Endothelial cell (in vitro differentiated cells): ENCODE data around the gene NOL4L. TPM values are rescaled to one million over a fixed set of nuclear protein-coding genes. Genes with fewer than 3 reads are reported as not detected.

Experiments
- DNase-seq: peaks from one replicate; pipeline ENCODE4 v3.0.0; 2021; ENCODE audit warnings: low spot score
- H3K27ac Mint-ChIP-seq: one replicate; pipeline ENCODE4 v1.8.0; 2021; ENCODE audit warnings: mixed read lengths, inconsistent platforms; ENCODE audit not compliant: unreplicated experiment
- H3K27me3 Mint-ChIP-seq: one replicate; pipeline ENCODE4 v1.8.0; 2021; ENCODE audit warnings: mild to moderate bottlenecking, moderate library complexity, mixed read lengths, inconsistent platforms; ENCODE audit not compliant: unreplicated experiment
- H3K36me3 Mint-ChIP-seq: one replicate; pipeline ENCODE4 v1.8.0; 2021; ENCODE audit warnings: mild to moderate bottlenecking, low read depth, mixed read lengths, inconsistent platforms; ENCODE audit not compliant: unreplicated experiment
- H3K4me1 Mint-ChIP-seq: one replicate; pipeline ENCODE4 v1.8.0; 2021; ENCODE audit warnings: mild to moderate bottlenecking, mixed read lengths, inconsistent platforms; ENCODE audit not compliant: unreplicated experiment
- H3K4me3 Mint-ChIP-seq: one replicate; pipeline ENCODE4 v1.8.0; 2021; ENCODE audit warnings: mild to moderate bottlenecking, mixed read lengths, inconsistent platforms; ENCODE audit not compliant: unreplicated experiment
- H3K9me3 Mint-ChIP-seq: one replicate; pipeline ENCODE4 v1.8.0; 2021; ENCODE audit warnings: mixed read lengths, inconsistent platforms; ENCODE audit not compliant: unreplicated experiment
- CTCF ChIP-seq: fragments of 200-600 bp; sonication (generic); IDR thresholded peaks from one replicate; pipeline ENCODE4 v1.5.0; 2021; ENCODE audit warnings: antibody characterized with exemption; ENCODE audit not compliant: unreplicated experiment
- total RNA-seq: library from RNA; stranded (reverse); fragmentation: NEBNext Ultra II Directional; extraction: Animal tissue kit (Norgen Biotek cat#: 25700); gene quantifications from one replicate; pipeline ENCODE4 v1.2.1, GENCODE V29; 2021; ENCODE audit not compliant: unreplicated experiment

The NOL4L gene
- total RNA-seq, 1 donor from 2014 or later = 150 TPM

GRCh38 chr20:32463642-32464400 lies 121.3 kb downstream of the NOL4L start:
- no peak for DNase-seq
- peaks cover 33% of the 10 kb centered on the region for H3K4me1 Mint-ChIP-seq
- H3K27ac Mint-ChIP-seq = peak overlapping the region; percentile 67
- no peak for TF ChIP-seq CTCF
- peaks cover 18% of the 10 kb centered on the region for H3K36me3 Mint-ChIP-seq
- H3K27me3 Mint-ChIP-seq = peaks cover 25% of the 10 kb centered on the region
- no peaks in the 10 kb centered on the region for H3K9me3 Mint-ChIP-seq
- no peak overlapping the region for H3K4me3 Mint-ChIP-seq

GRCh38 chr20:32462900-32463641 lies 122.1 kb downstream of the NOL4L start:
- H3K4me3 Mint-ChIP-seq = no peak overlapping the region

GRCh38 chr20:32461836-32462600 lies 123.1 kb downstream of the NOL4L start:
- no peak for TF ChIP-seq CTCF
- Mint-ChIP-seq H3K27me3 (peaks cover 30% of the 10 kb centered on the region), H3K4me3 (peak overlapping the region; percentile 42), H3K4me1 (peaks cover 36% of the 10 kb centered on the region), H3K9me3 (no peaks in the 10 kb centered on the region), H3K27ac (peak overlapping the region; percentile 30), H3K36me3 (peaks cover 22% of the 10 kb centered on the region)
- no peak for DNase-seq

More at GRCh38 chr20:32462900-32463641, 122.1 kb downstream of the NOL4L start:
- Mint-ChIP-seq H3K4me1 (peaks cover 35% of the 10 kb centered on the region), H3K27ac (peak overlapping the region; percentile 67), H3K9me3 (no peaks in the 10 kb centered on the region), H3K36me3 (peaks cover 22% of the 10 kb centered on the region), H3K27me3 (peaks cover 29% of the 10 kb centered on the region)
- TF ChIP-seq CTCF = no peak
- DNase-seq = no peak

- peaks cover 29% of the 10 kb centered on the region for H3K27me3 Mint-ChIP-seq
- peaks cover 22% of the 10 kb centered on the region for H3K36me3 Mint-ChIP-seq
- H3K4me3 Mint-ChIP-seq = peak overlapping the region; percentile 21
- H3K9me3 Mint-ChIP-seq = no peaks in the 10 kb centered on the region
- DNase-seq = no peak
- peaks cover 36% of the 10 kb centered on the region for H3K4me1 Mint-ChIP-seq
- H3K27ac Mint-ChIP-seq = peak overlapping the region; percentile 48
- no peak for TF ChIP-seq CTCF
Measured at GRCh38 chr20:32460683-32461320, 124.3 kb downstream of the NOL4L start.
